Mammary epithelial cell (primary cell): ENCODE results near the gene AUTS2.

Experiments used
- CTCF ChIP-seq, 2 donors: IDR thresholded peaks in 1 of 2; conservative IDR thresholded peaks in 1 of 2; 2 replicates each; pipeline ENCODE4 v1.5.1; 2011 to 2012; ENCODE audit warnings: inconsistent platforms in 2 of 2, low read length in 2 of 2, mild to moderate bottlenecking in 2 of 2, control low read depth in 1 of 2, low read depth in 1 of 2; ENCODE audit not compliant: insufficient read depth in 1 of 2; ENCODE audit errors: extremely low read depth in 1 of 2
- EZH2 ChIP-seq: IDR thresholded peaks from 2 replicates; pipeline ENCODE4 v1.6.1; 2012; ENCODE audit warnings: low read length, inconsistent platforms, borderline replicate concordance

DNA sequence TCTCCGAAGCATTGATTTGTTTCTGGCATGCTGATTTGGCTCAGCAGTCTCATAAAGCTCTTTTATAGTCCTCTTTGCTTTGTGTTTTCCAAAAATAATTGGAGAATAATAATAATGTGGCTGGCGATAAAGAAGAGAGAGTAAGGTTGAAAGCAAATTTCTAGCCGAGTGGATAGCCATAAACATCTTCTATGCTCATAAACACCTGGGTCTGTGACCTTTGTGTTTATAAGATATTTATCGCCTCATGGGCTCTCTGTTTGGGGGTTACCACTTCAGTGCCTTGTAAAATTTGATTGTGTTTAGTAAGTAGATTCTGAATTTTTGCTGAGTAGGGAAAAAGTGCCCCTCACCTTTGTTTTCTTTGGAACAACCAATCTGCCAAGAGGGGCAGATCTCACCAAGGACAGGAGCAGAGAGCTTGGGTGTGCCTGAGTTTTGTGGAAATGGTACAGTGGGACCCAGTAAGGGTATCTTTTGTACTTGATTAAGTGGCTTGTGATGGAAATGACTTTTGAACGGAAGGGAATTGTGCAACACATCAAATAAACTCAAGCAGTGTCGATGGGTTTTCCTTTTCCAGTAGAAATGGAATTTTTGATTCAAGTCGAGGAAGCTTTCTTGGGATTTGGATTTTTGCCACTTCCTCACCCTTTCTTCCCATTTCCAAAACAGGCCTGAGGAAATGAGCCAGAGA lies 220.5 kb downstream of the AUTS2 start:
- TF ChIP-seq CTCF (conservative IDR thresholded peaks at IDR 0.05 in 1 of 2, IDR thresholded peaks at IDR 0.05 in 1 of 2; ENCODE audit: extremely low read depth in 1 of 2, insufficient read depth in 1 of 2, low read depth in 1 of 2, low read length in 2 of 2) (no peak), EZH2 (no peak)
